GM23248 (cell line): ENCODE measurements around the gene TP53AIP1. TPM values are rescaled to one million over a fixed set of nuclear protein-coding genes. Genes with fewer than 3 reads are reported as not detected.

Source experiments
- DNase-seq: peaks from one replicate; pipeline ENCODE4 v3.0.0-alpha.2; 2015
- H2AFZ ChIP-seq: fragments of 200-600 bp; sonication (generic); 2 replicates; pipeline ENCODE4 v1.6.1; 2016; ENCODE audit warnings: antibody characterized with exemption
- H3F3A ChIP-seq: fragments of 200-600 bp; sonication (generic); 2 replicates; pipeline ENCODE4 v1.6.1; 2016; ENCODE audit warnings: mild to moderate bottlenecking, antibody characterized with exemption, mixed run types; ENCODE audit not compliant: insufficient read depth
- H3K27ac ChIP-seq: fragments of 200-600 bp; sonication (generic); 2 replicates; pipeline ENCODE4 v1.5.1; 2016; ENCODE audit warnings: mild to moderate bottlenecking
- H3K27me3 ChIP-seq: fragments of 200-600 bp; sonication (generic); replicated peaks from 2 replicates; pipeline ENCODE4 v1.6.1; 2016; ENCODE audit warnings: mild to moderate bottlenecking; ENCODE audit not compliant: insufficient read depth
- H3K36me3 ChIP-seq: fragments of 200-600 bp; sonication (generic); 2 replicates; pipeline ENCODE4 v1.6.1; 2016; ENCODE audit warnings: low read depth, mild to moderate bottlenecking
- H3K4me1 ChIP-seq: fragments of 200-600 bp; sonication (generic); 2 replicates; pipeline ENCODE4 v1.6.1; 2016; ENCODE audit warnings: mild to moderate bottlenecking; ENCODE audit not compliant: insufficient read depth
- H3K4me2 ChIP-seq: fragments of 200-600 bp; sonication (generic); one replicate; pipeline ENCODE4 v1.6.1; 2016; ENCODE audit warnings: mild to moderate bottlenecking; ENCODE audit not compliant: unreplicated experiment
- H3K4me3 ChIP-seq: fragments of 200-600 bp; sonication (generic); 2 replicates; pipeline ENCODE4 v1.5.1; 2016; ENCODE audit warnings: mild to moderate bottlenecking
- H3K79me2 ChIP-seq: fragments of 200-600 bp; sonication (generic); 2 replicates; pipeline ENCODE4 v1.6.1; 2016; ENCODE audit warnings: mild to moderate bottlenecking; ENCODE audit not compliant: insufficient read depth
- H3K9ac ChIP-seq: fragments of 200-600 bp; sonication (generic); 2 replicates; pipeline ENCODE4 v1.6.1; 2016; ENCODE audit warnings: mild to moderate bottlenecking
- H3K9me2 ChIP-seq: fragments of 200-600 bp; sonication (generic); 2 replicates; pipeline ENCODE4 v1.6.1; 2016; ENCODE audit warnings: mixed run types, mild to moderate bottlenecking, moderate library complexity; ENCODE audit not compliant: insufficient read depth
- H3K9me3 ChIP-seq: fragments of 200-600 bp; sonication (generic); one replicate; pipeline ENCODE4 v1.6.1; 2017; ENCODE audit warnings: low read depth
- H4K20me1 ChIP-seq: fragments of 200-600 bp; sonication (generic); 2 replicates; pipeline ENCODE4 v1.6.0; 2016; ENCODE audit not compliant: insufficient read depth
- EZH2 ChIP-seq: fragments of 200-600 bp; sonication (generic); IDR thresholded peaks from 2 replicates; pipeline ENCODE4 v1.6.1; 2018; ENCODE audit warnings: antibody characterized with exemption, mild to moderate bottlenecking; ENCODE audit not compliant: insufficient read depth, poor library complexity, severe bottlenecking
- EZH2phosphoT487 ChIP-seq: fragments of 200-600 bp; sonication (generic); IDR thresholded peaks from 2 replicates; pipeline ENCODE4 v1.6.1; 2018; ENCODE audit warnings: antibody characterized with exemption, moderate library complexity, mild to moderate bottlenecking, low read depth; ENCODE audit not compliant: insufficient read depth
- WGBS, 2 experiments: methylation state at CpG; one replicate each; pipeline ENCODE4 v1.1.6; 2015 to 2017; ENCODE audit warnings: low lambda C conversion rate in 2 of 2, low coverage in 1 of 2; ENCODE audit errors: missing lambda C conversion rate in 2 of 2; 5-methylcytosine and 5-hydroxymethylcytosine counted together
- in situ Hi-C: fragments of 300-500 bp; cut with MboI; formaldehyde crosslinking; loops from 2 replicates; pipeline ENCODE4 v1.15.0; 2020
- polyA plus RNA-seq: library from polyadenylated mRNA; unstranded; fragments of >200 nt; fragmentation: Nextera tagmentation; extraction: Ambion mirVana; gene quantifications from 2 replicates; pipeline ENCODE4 v1.2.1, GENCODE V29; 2016
- total RNA-seq: library from RNA; depleted of rRNA; stranded (reverse); fragments of >200 nt; shearing (Covaris generic); gene quantifications from 2 replicates; pipeline ENCODE4 v1.2.3, GENCODE V29; 2014

The TP53AIP1 gene
- total and polyA plus RNA-seq, 2 experiments from 2014 or later = not detected

DNA sequence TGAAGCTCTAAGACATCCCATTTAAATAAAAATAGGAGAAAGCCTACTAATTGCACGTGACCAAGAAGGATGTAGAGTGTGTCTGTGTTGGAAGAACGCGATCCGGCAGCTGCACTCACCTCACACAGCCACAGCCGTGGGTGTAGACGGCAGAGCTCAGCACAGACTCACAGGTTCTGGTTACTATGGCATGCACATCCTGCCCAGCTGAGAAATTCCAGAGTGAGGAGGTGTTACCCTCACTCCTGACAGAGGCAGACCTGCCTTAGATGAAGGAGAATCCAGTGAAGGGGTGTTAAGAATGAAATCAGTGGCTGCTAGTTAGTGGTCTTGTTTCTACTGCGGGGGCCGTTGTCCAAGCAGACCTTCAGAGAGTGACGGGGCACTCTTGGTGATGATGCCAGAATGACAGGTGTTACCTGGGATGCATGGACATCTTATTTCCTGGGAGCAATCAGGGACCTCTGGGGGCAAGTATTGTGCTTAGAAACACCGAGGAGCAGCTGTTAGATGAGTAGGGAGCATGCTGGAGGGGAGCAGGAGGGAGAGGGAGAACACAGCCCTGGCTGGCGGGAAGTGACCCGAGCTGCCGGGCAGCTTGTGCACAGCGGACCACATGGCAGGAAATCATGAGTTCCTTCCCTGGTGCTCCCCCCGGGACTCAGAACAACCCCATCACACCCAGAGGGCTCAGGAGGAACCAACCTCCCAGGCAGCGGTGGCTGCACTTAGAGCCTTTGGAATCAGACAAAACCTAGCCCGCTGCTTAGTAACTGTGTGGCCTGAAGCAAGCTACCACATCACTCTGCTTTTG, 39.2 kb downstream of the TP53AIP1 start:
- peaks cover 38% of the 10 kb centered on the region for H3K4me1 ChIP-seq
- no peak for TF ChIP-seq EZH2phosphoT487
- no peak for TF ChIP-seq EZH2
- no peaks in the 10 kb centered on the region for H3K79me2 ChIP-seq
- WGBS, 2 experiments = 66% methylated on average over 17 of the region's 17 CpGs
- H3K4me3 ChIP-seq = no peak overlapping the region
- no peaks in the 10 kb centered on the region for H3K9me3 ChIP-seq
- peaks cover 33% of the 10 kb centered on the region for H3F3A ChIP-seq
- peak overlapping the region; percentile 22; the same call in 1 of the 2 replicates for H3K27ac ChIP-seq
- in situ Hi-C loops = no loop called here
- no peak overlapping the region for H2AFZ ChIP-seq
- no peaks in the 10 kb centered on the region for H3K9me2 ChIP-seq
- H3K36me3 ChIP-seq = no peaks in the 10 kb centered on the region
- peak overlapping the region; percentile 18 for H3K4me2 ChIP-seq
- H3K27me3 ChIP-seq = no peaks in the 10 kb centered on the region
- DNase-seq = peak; percentile 61
- no peaks in the 10 kb centered on the region for H4K20me1 ChIP-seq
- H3K9ac ChIP-seq = no peak overlapping the region

DNA sequence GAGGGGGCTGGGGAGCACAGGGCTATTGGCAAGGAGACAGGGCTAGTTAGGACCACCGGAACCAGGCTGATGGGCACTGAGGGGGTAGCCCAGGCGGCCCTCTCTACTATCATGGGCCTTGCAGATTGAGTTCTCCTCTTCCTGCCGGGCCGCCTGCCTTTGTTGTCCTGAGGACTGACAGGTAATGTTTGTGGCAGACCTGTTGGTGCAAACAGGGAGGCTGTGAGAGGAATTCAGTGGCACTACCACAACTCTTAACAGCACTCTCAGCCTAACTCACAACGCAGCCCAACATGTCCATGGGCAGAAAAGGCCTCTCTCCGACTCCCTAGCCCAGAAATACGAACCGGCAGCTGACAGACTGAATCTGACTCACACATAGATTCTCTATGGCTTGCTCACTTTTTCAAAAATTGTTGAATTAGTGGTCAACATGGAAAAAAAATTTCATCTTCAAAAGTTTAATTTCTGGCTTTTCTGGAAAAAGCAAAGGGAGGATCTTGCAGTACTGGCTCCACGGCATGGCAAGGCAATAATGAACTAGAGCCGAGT, 40.1 kb downstream of the TP53AIP1 start:
- Histone ChIP-seq H3K9me3 (no peaks in the 10 kb centered on the region), H3K27ac (peak overlapping the region; percentile 22; the same call in 1 of the 2 replicates), H3K36me3 (no peaks in the 10 kb centered on the region), H3K4me2 (peak overlapping the region; percentile 18), H3K79me2 (no peaks in the 10 kb centered on the region), H3F3A (peaks cover 25% of the 10 kb centered on the region), H2AFZ (no peak overlapping the region), H3K4me1 (peaks cover 35% of the 10 kb centered on the region), H3K9ac (no peak overlapping the region), H4K20me1 (no peaks in the 10 kb centered on the region), H3K27me3 (no peaks in the 10 kb centered on the region), H3K4me3 (no peak overlapping the region), H3K9me2 (no peaks in the 10 kb centered on the region)
- TF ChIP-seq EZH2phosphoT487 = no peak
- WGBS, 2 experiments = 51 to 58% methylated on average over 10 of the region's 10 CpGs
- peak; percentile 87 for DNase-seq
- in situ Hi-C loops = no loop called here

DNA sequence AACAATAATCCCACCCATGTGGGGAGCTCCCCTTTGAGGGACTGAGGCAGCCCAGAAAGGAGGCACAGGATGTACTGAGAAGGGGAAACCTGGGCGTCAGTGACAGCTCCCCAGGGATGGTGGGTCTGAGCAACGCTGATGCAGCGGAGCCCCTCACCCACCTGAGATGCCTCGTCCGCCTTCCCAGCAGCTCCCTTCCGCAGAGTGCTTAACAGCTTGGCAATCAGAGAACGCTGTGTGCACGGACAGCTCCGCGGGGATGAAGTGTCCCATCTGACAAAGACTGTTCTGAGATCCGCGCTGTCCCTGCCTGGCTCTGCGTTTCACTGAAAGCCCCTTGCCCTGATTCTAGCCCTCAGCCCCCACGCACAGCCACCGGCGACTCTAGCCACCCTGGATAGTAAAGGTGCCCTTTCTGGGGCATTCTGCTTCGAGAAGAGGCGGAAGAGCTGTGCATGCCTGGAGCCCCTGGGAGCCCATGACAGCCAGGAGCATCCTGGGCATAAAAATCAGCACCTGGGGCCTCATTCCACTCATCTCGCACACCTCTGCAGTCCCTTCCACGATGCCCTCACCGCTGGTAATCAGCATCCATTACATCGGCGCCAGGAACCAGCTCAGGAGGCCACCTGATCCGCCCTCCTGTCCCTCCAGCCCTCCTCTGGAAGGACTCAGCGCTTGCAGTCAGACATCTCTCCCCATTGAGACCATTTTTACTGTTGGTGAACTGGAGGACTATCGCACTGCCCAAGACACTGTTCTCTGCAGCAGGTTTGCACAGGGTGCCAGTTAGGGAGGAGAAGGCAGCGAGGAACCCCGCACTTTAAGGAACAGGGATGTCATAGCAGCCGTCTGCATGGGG, 40.8 kb downstream of the TP53AIP1 start:
- Histone ChIP-seq H3K4me1 (peaks cover 35% of the 10 kb centered on the region), H3K27me3 (no peaks in the 10 kb centered on the region), H2AFZ (no peak overlapping the region), H3F3A (peaks cover 25% of the 10 kb centered on the region), H3K27ac (no peak overlapping the region), H3K79me2 (no peaks in the 10 kb centered on the region), H3K9ac (no peak overlapping the region), H3K4me2 (no peak overlapping the region), H3K9me3 (no peaks in the 10 kb centered on the region), H3K9me2 (no peaks in the 10 kb centered on the region), H4K20me1 (no peaks in the 10 kb centered on the region), H3K36me3 (no peaks in the 10 kb centered on the region), H3K4me3 (no peak overlapping the region)
- DNase-seq = no peak
- in situ Hi-C loops = no loop called here
- no peak for TF ChIP-seq EZH2phosphoT487
- TF ChIP-seq EZH2 = no peak
- WGBS, 2 experiments = 87 to 88% methylated on average over 29 of the region's 29 CpGs

DNA sequence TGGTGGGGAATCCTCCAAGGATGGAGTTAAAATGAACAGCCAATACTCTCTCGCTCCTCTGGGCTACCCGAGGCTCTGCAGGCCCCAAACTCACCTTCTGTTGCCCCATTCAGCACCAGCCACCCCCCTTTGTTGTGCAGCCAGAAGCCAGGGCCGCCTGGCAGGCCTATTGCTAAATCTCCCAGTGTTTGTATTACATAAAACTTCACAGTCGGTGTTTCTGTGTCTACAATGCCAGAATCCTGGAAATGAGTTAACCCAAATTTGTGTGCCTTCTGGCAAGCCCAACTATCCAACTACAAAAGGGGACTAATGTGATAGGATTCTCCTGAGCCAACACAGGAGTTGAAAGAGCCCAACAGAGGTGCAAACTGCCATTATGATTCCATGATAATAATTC, 42.2 kb downstream of the TP53AIP1 start:
- Histone ChIP-seq H4K20me1 (no peaks in the 10 kb centered on the region), H3K4me3 (no peak overlapping the region), H3K9me2 (no peaks in the 10 kb centered on the region), H3K4me2 (no peak overlapping the region), H2AFZ (no peak overlapping the region), H3F3A (peaks cover 31% of the 10 kb centered on the region), H3K9me3 (no peaks in the 10 kb centered on the region), H3K27ac (no peak overlapping the region), H3K27me3 (no peaks in the 10 kb centered on the region), H3K36me3 (no peaks in the 10 kb centered on the region), H3K9ac (no peak overlapping the region), H3K4me1 (peaks cover 35% of the 10 kb centered on the region), H3K79me2 (no peaks in the 10 kb centered on the region)
- no peak for DNase-seq
- WGBS, 2 experiments = 74 to 81% methylated on average over 4 of the region's 4 CpGs
- in situ Hi-C loops = no loop called here
- TF ChIP-seq EZH2 (no peak), EZH2phosphoT487 (no peak)
